Neuronal stem cell (in vitro differentiated cells): Measurements from ENCODE around the gene CREM.

ENCODE experiments used
- DNase-seq: peaks from one replicate; pipeline ENCODE4 v3.0.0-alpha.2; 2013; ENCODE audit warnings: low spot score
- H2AFZ ChIP-seq: one replicate; pipeline ENCODE4 v1.6.1; 2013; ENCODE audit warnings: mild to moderate bottlenecking, low read length, inconsistent platforms
- H2AK5ac ChIP-seq: 2 replicates; pipeline ENCODE4 v1.6.1; 2013; ENCODE audit warnings: low read depth, mild to moderate bottlenecking, inconsistent platforms, low read length, moderate library complexity, mixed read lengths
- H2BK120ac ChIP-seq: 2 replicates; pipeline ENCODE4 v1.6.1; 2013; ENCODE audit warnings: low read depth, mild to moderate bottlenecking, inconsistent platforms, low read length, moderate library complexity, mixed read lengths
- H2BK12ac ChIP-seq: one replicate; pipeline ENCODE4 v1.6.1; 2013; ENCODE audit warnings: low read length, inconsistent platforms
- H2BK15ac ChIP-seq: 2 replicates; pipeline ENCODE4 v1.6.1; 2013; ENCODE audit warnings: mild to moderate bottlenecking, low read length, inconsistent platforms, mixed read lengths
- H2BK5ac ChIP-seq: one replicate; pipeline ENCODE4 v1.6.1; 2013; ENCODE audit warnings: inconsistent platforms, mild to moderate bottlenecking, low read length, moderate library complexity
- H3K14ac ChIP-seq: one replicate; pipeline ENCODE4 v1.6.1; 2013; ENCODE audit warnings: low read length, inconsistent platforms
- H3K18ac ChIP-seq: 2 replicates; pipeline ENCODE4 v1.6.1; 2013; ENCODE audit warnings: low read length, inconsistent platforms
- H3K23ac ChIP-seq: 2 replicates; pipeline ENCODE4 v1.6.1; 2013; ENCODE audit warnings: low read depth, mild to moderate bottlenecking, mixed read lengths, low read length, inconsistent platforms; ENCODE audit not compliant: poor library complexity
- H3K27ac ChIP-seq: replicated peaks from 3 replicates; pipeline ENCODE4 v1.5.1; 2013; ENCODE audit warnings: low read length, inconsistent platforms
- H3K27me3 ChIP-seq, 3 experiments: 2 replicates each; pipeline ENCODE4 v1.6.1; 2013; ENCODE audit warnings: low read length in 3 of 3, mild to moderate bottlenecking in 2 of 3, inconsistent platforms in 1 of 3, low read depth in 1 of 3, mixed read lengths in 1 of 3, moderate library complexity in 1 of 3; ENCODE audit not compliant: control insufficient read depth in 3 of 3, insufficient read depth in 3 of 3
- H3K36me3 ChIP-seq, 2 donors: replicated peaks in 1 of 2; 2 replicates each; pipeline ENCODE4 v1.6.1; 2013; ENCODE audit warnings: low read length in 2 of 2; ENCODE audit not compliant: control insufficient read depth in 2 of 2, insufficient read depth in 2 of 2
- H3K4ac ChIP-seq: 2 replicates; pipeline ENCODE4 v1.6.1; 2013; ENCODE audit warnings: inconsistent platforms, mild to moderate bottlenecking, low read length, moderate library complexity
- H3K4me1 ChIP-seq, 2 donors: 1 replicate in 1 of 2; 2 replicates in 1 of 2; pipeline ENCODE4 v1.6.1; 2013; ENCODE audit warnings: low read length in 2 of 2, low read depth in 1 of 2; ENCODE audit not compliant: control insufficient read depth in 2 of 2, insufficient read depth in 1 of 2
- H3K4me2 ChIP-seq: one replicate; pipeline ENCODE4 v1.6.1; 2013; ENCODE audit warnings: mild to moderate bottlenecking, low read length, inconsistent platforms; ENCODE audit not compliant: insufficient read depth, poor library complexity, severe bottlenecking
- H3K4me3 ChIP-seq, 2 donors: 2 replicates each; pipeline ENCODE4 v1.5.1; 2013; ENCODE audit warnings: low read length in 2 of 2, mild to moderate bottlenecking in 2 of 2, inconsistent platforms in 1 of 2, moderate library complexity in 1 of 2
- H3K79me1 ChIP-seq: one replicate; pipeline ENCODE4 v1.6.1; 2013; ENCODE audit warnings: low read depth, mild to moderate bottlenecking, inconsistent platforms, low read length, moderate library complexity
- H3K9ac ChIP-seq: one replicate; pipeline ENCODE4 v1.6.1; 2013; ENCODE audit warnings: mild to moderate bottlenecking, low read depth, low read length, inconsistent platforms; ENCODE audit not compliant: poor library complexity
- H3K9me3 ChIP-seq, 2 donors: replicated peaks in 1 of 2; 2 replicates each; pipeline versions ENCODE3 to v1.6.1; 2013; ENCODE audit warnings: low read length in 2 of 2, mild to moderate bottlenecking in 2 of 2, inconsistent platforms in 1 of 2, low read depth in 1 of 2, mixed read lengths in 1 of 2, moderate library complexity in 1 of 2; ENCODE audit not compliant: control insufficient read depth in 2 of 2, insufficient read depth in 1 of 2
- H4K8ac ChIP-seq: one replicate; pipeline ENCODE4 v1.6.1; 2013; ENCODE audit warnings: low read depth, mild to moderate bottlenecking, inconsistent platforms, low read length, moderate library complexity
- H4K91ac ChIP-seq: one replicate; pipeline ENCODE4 v1.6.1; 2013; ENCODE audit warnings: low read length, low read depth, mild to moderate bottlenecking, inconsistent platforms; ENCODE audit not compliant: poor library complexity
- WGBS, 2 donors: extraction: QIAGEN DNeasy Blood & Tissue Kit; methylation state at CpG; one replicate each; pipeline ENCODE4 v1.1.7; 2013; ENCODE audit warnings: missing lambda C conversion rate in 2 of 2, mixed read lengths in 1 of 2; ENCODE audit not compliant: insufficient read length in 2 of 2, insufficient replicate concordance in 1 of 2; ENCODE audit errors: extremely low coverage in 2 of 2; 5-methylcytosine and 5-hydroxymethylcytosine counted together

The CREM gene

DNA sequence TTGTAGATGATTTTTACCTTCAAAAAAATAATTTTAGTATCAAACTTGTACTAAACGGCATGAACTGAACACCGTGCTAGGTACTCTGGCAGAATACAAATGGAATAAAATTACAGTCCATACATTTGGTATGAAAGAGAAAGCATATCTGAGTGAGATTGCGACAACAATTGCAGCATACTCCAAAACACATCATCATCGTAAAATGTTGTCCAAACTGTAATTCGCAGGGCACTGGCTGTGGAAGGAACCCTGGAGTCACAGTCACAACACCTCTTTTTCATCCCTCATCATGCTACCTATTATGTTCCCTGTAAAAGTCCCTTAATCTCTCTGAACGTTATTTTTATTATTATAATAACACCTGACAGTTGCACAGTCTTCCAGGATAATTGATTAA lies 13.5 kb downstream of the CREM start:
- H2BK5ac ChIP-seq, result no peak overlapping the region
- no peaks in the 10 kb centered on the region for H3K36me3 ChIP-seq
- no peak overlapping the region for H2BK12ac ChIP-seq
- no peak overlapping the region for H2BK15ac ChIP-seq
- no peaks in the 10 kb centered on the region for H3K4me1 ChIP-seq
- H3K27me3 ChIP-seq, result no peaks in the 10 kb centered on the region
- no peaks in the 10 kb centered on the region for H3K79me1 ChIP-seq
- H3K18ac ChIP-seq, result no peak overlapping the region
- no peak for DNase-seq
- no peak overlapping the region for H3K4ac ChIP-seq
- H3K4me3 ChIP-seq, result no peak overlapping the region
- no peak overlapping the region for H3K27ac ChIP-seq
- H3K9me3 ChIP-seq, result no peaks in the 10 kb centered on the region
- H3K23ac ChIP-seq, result no peak overlapping the region
- H2AFZ ChIP-seq, result no peak overlapping the region
- H2AK5ac ChIP-seq, result no peak overlapping the region
- no CpG with 5 or more reads among the region's 6 CpGs for WGBS, 2 donors
- no peak overlapping the region for H4K91ac ChIP-seq
- no peak overlapping the region for H2BK120ac ChIP-seq
- no peak overlapping the region for H3K4me2 ChIP-seq
- H4K8ac ChIP-seq, result no peak overlapping the region
- no peak overlapping the region for H3K14ac ChIP-seq
- H3K9ac ChIP-seq, result no peak overlapping the region

DNA sequence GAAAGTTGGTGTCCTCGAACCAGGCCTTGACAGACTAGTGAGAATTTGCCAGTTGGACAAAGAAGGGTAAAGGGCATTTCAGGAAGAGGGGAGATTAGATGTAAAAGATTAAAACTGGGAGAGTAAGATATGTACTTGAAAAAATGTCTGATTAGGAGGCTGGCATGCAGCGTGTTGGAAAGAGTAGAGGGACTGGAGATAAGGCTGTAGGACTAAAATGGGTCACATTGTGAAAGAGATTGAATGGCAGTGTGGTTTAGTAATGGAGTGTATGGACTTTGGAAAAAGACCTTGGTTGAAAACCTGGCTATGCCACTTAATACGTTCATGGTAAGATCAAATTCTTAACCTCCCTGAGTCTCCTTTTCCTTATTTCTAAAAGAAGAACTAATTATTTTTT lies 14.1 kb downstream of the CREM start:
- Histone ChIP-seq H3K4me2 (no peak overlapping the region), H3K79me1 (no peaks in the 10 kb centered on the region), H3K14ac (no peak overlapping the region), H3K27ac (no peak overlapping the region), H4K8ac (no peak overlapping the region), H2BK120ac (no peak overlapping the region), H2BK12ac (no peak overlapping the region), H3K23ac (no peak overlapping the region), H2BK15ac (no peak overlapping the region), H3K18ac (no peak overlapping the region), H3K36me3 (no peaks in the 10 kb centered on the region), H3K4ac (no peak overlapping the region), H4K91ac (no peak overlapping the region), H2AFZ (no peak overlapping the region), H2BK5ac (no peak overlapping the region), H3K9ac (no peak overlapping the region), H3K4me1 (no peaks in the 10 kb centered on the region), H3K27me3 (no peaks in the 10 kb centered on the region), H2AK5ac (no peak overlapping the region), H3K4me3 (no peak overlapping the region), H3K9me3 (no peaks in the 10 kb centered on the region)
- WGBS, 2 donors, result no CpG with 5 or more reads among the region's 3 CpGs
- DNase-seq, result no peak

DNA sequence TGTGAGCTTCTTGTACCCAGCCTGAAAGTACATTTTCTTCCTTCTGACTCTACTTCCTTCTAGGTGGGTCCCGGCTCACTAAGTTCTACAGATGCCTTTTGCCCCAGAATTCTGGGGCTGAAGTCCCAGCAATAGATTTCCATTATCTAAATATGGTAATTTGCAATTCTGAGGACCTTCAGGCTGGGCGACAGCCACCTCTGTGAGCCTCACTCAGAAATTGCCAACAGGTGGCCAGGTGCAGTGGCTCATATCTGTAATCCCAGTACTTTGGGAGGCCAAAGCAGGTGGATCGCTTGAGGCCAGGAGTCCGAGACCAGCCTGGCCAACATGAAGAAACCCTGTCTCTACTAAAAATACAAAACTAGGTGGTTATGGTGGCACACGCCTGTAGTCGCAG lies 23.7 kb downstream of the CREM start:
- H3K4me3 ChIP-seq, result no peak overlapping the region
- no peak for DNase-seq
- WGBS, 2 donors, result no CpG with 5 or more reads among the region's 6 CpGs

DNA sequence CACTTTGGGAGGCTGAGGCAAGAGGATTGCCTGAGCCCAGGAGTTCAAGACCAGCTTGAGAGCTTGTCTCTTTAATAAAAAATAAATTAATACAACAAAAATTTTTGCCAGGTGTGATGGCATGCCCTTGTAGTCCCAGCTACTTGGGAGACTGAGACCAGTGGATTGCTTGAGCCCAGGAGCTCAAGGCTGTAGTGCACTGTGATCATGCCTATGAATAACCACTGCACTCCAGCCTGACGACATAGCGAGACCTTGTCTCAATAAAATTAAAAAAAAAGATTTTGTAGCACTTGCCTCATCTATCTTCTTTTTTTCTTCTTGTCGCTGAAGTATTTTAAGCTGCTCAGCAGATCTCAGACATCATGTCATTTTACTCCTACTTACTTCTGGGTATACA lies 26.3 kb downstream of the CREM start:
- Histone ChIP-seq H3K4me1 (peaks cover 13 to 14% of the 10 kb centered on the region in 2 donors), H3K9ac (no peak overlapping the region), H3K36me3 (no peaks in the 10 kb centered on the region), H3K4me2 (no peak overlapping the region), H2AK5ac (no peak overlapping the region), H3K4me3 (no peak overlapping the region), H2BK15ac (no peak overlapping the region), H3K23ac (no peak overlapping the region), H4K91ac (no peak overlapping the region), H2BK5ac (no peak overlapping the region), H3K14ac (no peak overlapping the region), H3K27ac (no peak overlapping the region), H2AFZ (no peak overlapping the region), H4K8ac (no peak overlapping the region), H3K18ac (no peak overlapping the region), H3K79me1 (no peaks in the 10 kb centered on the region), H2BK120ac (no peak overlapping the region), H3K4ac (no peak overlapping the region), H2BK12ac (no peak overlapping the region), H3K9me3 (no peaks in the 10 kb centered on the region), H3K27me3 (no peaks in the 10 kb centered on the region)
- DNase-seq, result no peak
- WGBS, 2 donors, result no CpG with 5 or more reads among the region's 3 CpGs

More for the DNA sequence above, 23.7 kb downstream of the CREM start:
- Histone ChIP-seq H2BK15ac (peak overlapping the region; percentile 67), H3K23ac (no peak overlapping the region), H3K4me2 (no peak overlapping the region), H2BK5ac (no peak overlapping the region), H3K14ac (no peak overlapping the region), H3K9me3 (no peaks in the 10 kb centered on the region), H3K27ac (peak overlapping the region; percentile 52), H2AK5ac (no peak overlapping the region), H4K91ac (no peak overlapping the region), H3K27me3 (no peaks in the 10 kb centered on the region), H2BK120ac (no peak overlapping the region), H3K4me1 (peaks cover 13 to 14% of the 10 kb centered on the region in 2 donors), H3K4ac (peak overlapping the region; percentile 26), H3K9ac (no peak overlapping the region), H3K36me3 (no peaks in the 10 kb centered on the region), H3K79me1 (no peaks in the 10 kb centered on the region), H4K8ac (no peak overlapping the region), H2AFZ (no peak overlapping the region), H3K18ac (no peak overlapping the region), H2BK12ac (no peak overlapping the region)
